GM13977 (cell line): Measurements from ENCODE around the gene L2HGDH.

ENCODE experiments used
- DNase-seq: peaks from one replicate; pipeline ENCODE4 v3.0.0; 2012; ENCODE audit warnings: low spot score
- CTCF ChIP-seq: IDR thresholded peaks from 2 replicates; pipeline ENCODE4 v1.5.1; 2012; ENCODE audit warnings: mild to moderate bottlenecking, control low read depth; ENCODE audit not compliant: insufficient read depth; ENCODE audit errors: extremely low read depth, missing control alignments
- in situ Hi-C: fragments of 300-500 bp; cut with MboI; formaldehyde crosslinking; loops from one replicate; pipeline ENCODE4 v1.12.0; 2022; ENCODE audit warnings: low sequenced_read_pairs, low pct_unique_long_range_greater_than_20kb, mixed read lengths, inconsistent platforms; ENCODE audit not compliant: unreplicated experiment

The L2HGDH gene

DNA sequence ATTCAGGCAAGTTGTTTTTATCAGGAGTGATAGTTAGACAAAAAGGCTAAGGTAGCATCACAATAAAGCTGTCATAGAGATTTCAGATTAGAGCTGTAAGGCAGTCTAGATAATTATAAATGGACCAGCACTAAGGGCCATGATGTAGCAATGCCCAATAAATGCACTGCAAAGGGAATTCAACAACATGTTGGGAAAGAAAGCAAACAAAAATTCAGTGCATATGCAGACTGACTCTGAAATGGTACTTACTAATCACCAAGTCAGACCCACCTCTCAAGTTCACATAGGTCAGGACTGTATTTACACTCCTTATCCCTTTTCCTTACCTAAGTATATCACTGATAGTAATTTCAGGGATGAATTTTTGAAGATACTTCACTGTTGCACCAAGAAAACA is 47.0 kb downstream of the L2HGDH start:
- DNase-seq: no peak
- in situ Hi-C loops: no loop called here
- no peak for TF ChIP-seq CTCF

DNA sequence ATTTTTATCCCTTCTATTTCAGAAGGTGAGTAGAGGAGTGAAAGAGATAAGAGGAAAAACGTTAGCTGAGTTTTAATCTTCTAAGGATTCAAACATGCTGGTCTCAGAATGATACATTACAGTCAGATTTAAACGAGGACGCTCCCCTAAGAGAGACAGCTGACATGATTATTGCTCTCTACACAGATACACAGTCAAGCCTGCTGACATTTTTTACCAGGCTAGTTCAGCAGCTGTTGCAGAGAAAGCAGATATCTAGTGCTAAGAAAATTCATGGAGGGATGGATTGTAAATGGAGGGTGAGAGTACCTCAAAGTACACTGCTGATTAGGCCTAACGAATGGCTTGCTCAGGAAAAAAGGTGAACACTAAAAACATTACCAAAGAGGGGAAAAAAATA is 48.7 kb downstream of the L2HGDH start:
- DNase-seq: no peak
- in situ Hi-C loops: no loop called here
- TF ChIP-seq CTCF: no peak

GRCh38 chr14:50262865-50263264 is 49.2 kb downstream of the L2HGDH start:
- in situ Hi-C loops: no loop called here
- no peak for TF ChIP-seq CTCF
- DNase-seq: no peak

GRCh38 chr14:50260511-50260910 is 51.5 kb downstream of the L2HGDH start:
- peak; percentile 26 for DNase-seq
- in situ Hi-C loops: no loop called here
- peak; percentile 49 for TF ChIP-seq CTCF

DNA sequence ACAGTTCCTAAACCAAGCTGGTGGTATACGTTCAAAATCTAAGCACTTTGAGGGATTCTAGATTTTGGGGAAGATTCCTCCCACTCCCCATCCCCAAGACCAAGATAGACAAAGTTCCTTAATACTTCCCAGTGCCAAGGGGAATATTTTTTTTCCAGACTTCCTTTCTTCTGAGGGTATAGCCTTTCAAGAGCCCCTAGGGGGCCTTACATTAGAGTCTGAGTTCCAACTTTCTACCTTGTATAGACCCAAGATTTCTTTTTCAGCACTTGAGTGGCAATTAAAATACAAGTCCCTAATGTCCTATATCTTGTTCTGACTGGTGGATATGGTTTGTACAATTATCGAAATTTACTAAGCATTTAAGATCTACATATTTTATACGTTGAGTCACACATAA is 52.0 kb downstream of the L2HGDH start:
- DNase-seq: no peak
- in situ Hi-C loops: no loop called here
- no peak for TF ChIP-seq CTCF

- no peak for DNase-seq
- in situ Hi-C loops: no loop called here
- TF ChIP-seq CTCF: no peak
Measured at GRCh38 chr14:50257732-50258131, 54.3 kb downstream of the L2HGDH start.

DNA sequence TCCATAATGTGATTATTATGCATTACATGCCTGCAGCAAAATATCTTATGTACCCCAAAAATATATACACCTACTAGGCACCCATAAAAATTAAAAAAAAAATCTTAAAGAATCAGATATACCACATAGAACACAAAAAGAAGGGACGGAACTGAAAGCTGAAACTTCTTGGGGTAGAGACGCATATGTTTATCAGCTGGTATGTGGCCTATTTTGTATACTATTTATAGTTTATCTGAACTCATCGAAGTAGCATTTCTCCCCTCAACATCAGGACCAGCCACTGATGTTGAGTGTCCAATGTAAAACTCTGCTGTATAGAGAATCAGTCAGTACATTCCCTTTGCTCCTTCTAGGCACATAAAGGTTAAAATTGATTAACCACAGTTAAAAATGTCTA is 57.8 kb downstream of the L2HGDH start:
- no peak for DNase-seq
- in situ Hi-C loops: no loop called here
- TF ChIP-seq CTCF: no peak
